GM21423 (cell line): Measurements from ENCODE around the gene SMYD3.

Source experiments
- ATAC-seq: cut with Tn5 transposase; IDR thresholded peaks from one replicate; pipeline ENCODE4 v1.9.1; 2021; ENCODE audit warnings: mild to moderate bottlenecking, moderate library complexity; ENCODE audit not compliant: unreplicated experiment

SMYD3 gene

DNA sequence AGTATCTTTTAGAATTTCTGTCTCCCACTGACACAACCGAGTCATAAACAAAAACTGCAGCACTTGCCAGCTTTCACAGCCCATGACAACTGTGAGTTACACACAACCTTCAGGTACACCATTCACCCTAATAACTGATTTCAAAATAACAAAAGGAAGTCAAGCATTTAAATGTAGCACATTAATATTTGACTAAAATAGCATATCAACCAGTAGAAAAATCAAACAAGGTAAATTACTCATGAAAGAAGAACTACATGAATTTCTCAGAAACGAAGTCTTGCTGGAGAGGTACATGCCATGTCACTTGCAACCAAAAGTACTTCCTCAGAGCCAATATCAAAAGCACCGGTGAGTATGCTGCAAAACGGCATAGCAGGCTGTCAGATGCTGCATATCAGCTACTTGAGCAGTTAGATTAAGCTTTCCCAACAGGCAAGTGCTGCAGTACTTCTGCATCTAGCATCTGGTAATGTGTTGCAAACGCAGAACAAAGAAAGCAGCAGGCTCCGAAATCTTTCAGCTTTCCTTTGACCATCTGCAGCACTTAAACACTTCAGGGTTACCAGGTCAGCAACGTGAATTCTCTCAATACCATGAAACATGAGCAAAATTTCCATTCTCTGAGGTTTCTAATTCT, 223.2 kb downstream of the SMYD3 start:
- ATAC-seq, result no peak

DNA sequence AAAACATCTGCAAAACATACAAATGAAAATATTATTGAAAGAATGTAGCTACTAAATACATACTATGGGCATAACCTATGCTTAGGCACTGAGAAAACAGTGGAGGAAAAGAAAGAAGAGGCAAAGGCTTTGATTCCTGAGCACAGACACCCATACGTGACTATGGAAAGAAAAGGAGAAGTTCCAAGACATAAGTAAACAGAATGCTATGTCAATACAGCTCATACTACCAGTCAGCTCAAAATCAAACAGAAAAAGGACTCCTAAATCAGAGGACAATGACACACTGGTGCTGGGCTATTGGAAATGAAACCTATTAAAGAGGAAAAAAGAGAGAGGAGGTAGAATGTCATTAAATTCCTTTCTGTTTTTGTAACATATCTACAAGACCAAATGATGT, 225.4 kb downstream of the SMYD3 start:
- ATAC-seq, result no peak

DNA sequence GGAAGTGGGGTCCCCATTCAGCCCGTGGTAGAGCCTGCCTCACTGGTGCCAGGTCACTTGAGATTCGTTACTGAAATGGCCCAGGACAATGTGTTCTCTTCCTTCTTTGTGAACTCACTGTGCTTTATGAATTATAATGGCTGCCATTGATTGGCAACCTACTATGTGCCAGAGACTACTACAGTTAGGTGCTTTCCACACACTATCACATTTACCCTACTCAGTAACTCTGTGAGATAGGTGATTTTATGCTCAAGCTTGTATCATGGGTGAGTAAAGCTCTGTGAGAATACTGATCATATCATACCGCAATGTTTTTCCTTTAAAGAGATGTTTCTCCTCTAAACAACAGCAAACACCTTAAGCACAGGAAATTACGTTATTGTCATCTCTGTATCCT, 225.9 kb downstream of the SMYD3 start:
- no peak for ATAC-seq

DNA sequence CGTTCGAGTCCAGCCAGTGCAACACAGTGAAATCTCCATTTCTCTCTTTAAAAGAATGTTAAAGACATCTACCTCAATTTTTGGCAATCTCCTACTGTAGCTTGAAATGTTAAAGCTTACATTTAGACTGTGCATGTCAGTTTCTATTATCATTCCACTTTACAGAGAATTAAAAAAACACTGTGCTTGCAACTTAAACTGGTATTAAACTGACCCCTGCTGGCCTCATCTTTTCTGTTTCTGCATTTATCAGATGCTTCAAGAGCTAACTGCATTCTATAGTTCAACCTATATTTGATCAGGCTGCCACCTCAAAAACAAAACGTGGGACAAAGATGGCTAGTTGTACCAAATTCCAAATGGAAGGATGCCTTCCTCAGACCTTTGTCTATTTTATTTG, 226.5 kb downstream of the SMYD3 start:
- no peak for ATAC-seq

DNA sequence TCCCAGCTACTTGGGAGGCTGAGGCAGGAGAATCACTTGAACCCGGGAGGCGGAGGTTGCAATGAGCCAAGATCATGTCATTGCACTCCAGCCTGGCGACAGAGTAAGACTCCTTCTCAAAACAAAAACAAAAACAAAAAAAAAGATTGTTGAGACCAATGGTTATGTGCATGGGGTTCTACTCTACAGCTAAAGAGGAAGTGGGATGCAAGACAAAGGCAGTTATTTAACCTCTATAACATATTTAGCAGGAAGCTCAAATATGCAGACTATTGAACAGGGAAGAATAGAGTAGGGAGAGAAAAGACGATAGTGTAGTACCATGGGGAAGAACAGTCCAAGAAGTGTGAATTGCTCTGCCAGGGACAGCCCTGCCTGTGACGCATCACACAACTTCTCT, 227.7 kb downstream of the SMYD3 start:
- no peak for ATAC-seq

DNA sequence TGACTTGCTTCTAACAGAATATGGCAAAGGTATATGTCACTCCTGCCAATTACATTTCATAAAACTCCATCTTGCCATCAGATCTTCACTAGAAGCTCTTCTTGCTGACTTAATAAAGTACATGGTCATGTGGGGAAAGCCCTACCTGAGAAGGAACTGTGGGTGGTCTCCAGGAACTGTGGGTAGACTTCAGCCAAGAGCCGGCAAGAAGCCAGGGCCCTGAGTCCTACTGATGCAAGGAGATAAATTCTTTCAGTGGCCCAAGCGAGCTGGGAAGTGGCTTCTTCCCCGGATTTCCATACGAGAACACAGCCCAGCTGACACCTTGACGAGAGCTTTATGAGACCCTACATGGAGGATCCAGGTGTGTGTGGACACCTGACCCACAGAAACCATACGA, 228.7 kb downstream of the SMYD3 start:
- no peak for ATAC-seq

DNA sequence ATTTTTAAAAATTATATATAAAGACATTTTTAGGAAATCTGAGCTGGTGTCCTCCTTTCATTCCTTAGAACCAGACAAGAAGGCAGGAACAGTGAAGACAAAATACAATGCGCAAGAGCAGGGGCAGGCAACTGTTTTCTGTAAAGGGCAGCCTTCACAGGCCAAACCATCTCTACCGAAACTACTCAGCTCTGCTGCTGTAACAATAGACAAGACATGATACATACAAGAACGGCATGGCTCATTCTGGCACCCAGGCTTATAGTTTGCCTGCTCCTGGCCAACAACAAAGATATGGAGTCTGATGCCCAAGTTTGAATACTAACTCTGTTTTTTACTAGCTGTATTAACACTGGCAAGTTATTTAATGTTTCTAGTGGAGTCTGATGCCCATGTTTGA, 232.0 kb downstream of the SMYD3 start:
- ATAC-seq, result no peak

DNA sequence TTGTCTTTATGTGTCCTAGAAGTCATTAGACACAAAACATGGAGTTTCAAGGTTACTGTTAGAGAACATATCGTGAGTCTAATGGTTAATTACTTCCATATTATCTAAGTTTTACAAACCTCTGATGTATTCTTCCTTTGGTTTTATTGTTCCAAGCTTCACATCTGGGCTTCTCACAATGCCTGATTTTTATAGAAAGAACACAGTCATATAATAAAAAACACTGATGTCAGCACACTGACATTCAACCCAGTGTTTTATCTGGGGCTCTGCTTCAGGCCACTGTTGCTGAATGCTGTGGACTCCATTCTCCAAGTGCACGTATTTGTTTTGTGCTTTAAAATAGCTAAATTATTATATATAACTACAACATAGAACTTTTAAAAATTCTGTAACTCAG, 232.9 kb downstream of the SMYD3 start:
- ATAC-seq, result no peak

DNA sequence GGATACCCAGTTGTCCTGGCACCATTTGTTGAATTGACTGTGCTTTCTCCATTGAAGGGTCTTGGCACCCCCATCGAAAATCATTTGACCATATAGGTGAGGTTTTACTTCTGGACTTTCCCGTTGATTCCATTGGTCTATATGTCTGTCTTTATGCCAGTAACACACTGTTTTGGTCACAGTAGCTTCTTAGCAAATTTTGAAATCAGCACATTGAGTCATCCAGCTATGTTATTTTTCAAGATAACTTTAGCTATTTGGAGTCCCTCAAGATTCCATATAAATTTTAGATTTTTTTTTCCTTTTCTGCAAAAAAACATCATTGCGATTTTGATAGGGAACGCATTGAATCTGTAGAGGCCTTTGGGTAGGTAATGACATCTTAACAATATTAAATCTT, 235.6 kb downstream of the SMYD3 start:
- no peak for ATAC-seq

DNA sequence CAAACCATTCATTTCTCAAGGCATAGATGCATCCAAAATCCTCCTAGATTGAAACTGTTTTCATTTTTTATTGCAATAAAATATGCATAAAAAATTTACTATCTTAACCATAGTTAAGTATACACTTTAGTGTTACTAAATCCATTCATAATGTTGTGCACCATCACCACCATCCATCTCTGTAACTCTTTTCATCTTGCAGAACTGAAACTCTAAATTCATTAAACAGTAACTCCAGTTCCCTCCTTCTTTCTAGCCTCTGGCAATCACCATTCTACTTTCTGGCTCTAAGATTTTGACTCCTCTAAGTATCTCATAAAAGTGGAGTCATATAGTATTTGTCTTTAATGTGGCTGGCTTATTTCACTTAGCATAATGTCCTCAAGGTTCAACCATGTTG, 236.8 kb downstream of the SMYD3 start:
- ATAC-seq, result peak; percentile 95

DNA sequence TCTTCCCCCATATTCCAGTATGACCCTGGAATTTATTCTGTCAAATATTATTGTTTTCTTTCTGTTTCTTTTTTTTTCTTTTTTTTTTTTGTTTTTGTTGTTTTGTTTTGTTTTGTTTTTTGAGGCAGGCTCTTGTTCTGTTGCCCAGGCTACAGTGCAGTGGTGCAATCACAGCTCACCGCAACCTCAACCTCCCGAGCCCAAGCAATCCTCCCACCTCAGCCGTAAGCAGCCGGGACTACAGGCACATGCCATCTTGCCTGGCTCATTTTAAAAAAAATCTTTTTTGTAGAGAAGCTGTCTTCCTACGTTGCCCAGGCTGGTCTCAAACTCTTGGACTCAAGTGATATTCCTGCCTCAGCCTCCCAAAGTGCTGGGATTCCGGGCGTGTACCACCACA, 237.6 kb downstream of the SMYD3 start:
- ATAC-seq, result no peak

DNA sequence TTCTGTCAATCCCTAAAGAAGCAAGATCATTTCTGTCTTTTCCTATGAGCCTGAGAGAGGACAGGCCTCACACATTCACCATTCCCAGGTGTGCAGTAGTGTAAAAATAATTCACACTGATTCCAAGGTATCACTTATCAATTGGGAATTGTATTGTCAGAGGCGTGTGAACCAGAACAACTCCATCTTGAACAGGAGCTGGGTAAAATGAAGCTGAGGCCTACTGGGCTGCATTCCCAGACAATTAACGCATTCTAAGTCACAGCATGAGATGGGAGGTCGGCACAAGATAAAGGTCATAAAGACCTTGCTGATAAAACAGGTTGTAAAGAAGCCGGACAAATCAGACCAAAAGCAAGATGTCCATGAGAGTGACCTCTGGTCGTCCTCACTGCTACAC, 239.2 kb downstream of the SMYD3 start:
- no peak for ATAC-seq

DNA sequence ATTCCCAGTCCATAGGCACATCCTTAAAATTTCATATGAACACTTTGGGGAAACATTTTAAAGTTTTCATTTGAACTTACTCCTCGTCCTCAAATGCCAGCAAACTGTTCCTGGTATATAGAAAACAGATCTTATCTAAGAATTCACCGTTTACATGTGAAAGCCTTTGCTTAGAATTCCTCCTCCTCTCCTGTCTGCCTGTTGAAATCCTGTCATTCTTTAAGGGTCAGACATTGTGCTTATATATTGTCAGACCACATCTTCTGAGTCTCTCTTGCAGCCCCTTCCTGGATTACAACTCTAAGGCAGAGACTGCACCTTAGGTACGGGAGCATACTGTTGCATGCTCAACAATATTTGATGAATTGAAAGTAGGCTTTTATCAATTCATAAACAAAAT, 239.7 kb downstream of the SMYD3 start:
- ATAC-seq, result no peak

DNA sequence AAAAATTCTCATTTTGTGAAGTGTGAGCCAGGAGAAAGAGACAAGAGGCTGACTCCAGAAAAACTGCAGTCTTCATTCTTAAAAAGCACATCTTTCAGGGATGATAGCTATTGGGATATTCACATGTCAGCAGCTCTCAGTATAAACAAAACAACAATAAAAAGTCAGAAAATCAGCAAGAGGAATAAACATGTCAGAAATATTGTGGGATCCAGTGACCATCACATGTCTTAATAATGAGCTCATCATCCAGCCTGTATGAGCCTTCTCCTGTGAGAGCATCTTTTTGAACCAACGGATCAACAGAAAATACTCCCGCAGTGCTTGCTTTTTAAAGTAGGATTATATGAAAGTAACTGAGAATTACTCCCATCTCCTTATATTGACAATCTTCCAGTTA, 241.6 kb downstream of the SMYD3 start:
- no peak for ATAC-seq

DNA sequence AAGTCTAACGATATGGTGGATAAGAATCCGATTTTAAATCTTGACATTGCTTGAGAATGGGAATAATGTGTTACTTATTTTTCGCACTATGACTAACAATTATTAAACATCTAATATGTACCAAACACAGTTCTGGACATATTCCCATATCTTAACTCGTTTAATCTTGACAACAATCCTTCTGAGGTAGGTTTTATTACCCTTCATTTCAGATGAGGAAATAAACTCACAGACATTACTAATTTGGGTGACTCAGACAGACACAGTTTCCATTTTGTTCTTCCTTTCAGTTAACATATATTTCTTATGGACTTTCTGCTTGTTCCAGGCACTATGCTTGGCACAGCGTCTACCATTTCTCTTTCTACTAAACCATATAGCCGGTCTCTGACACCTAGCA, 244.8 kb downstream of the SMYD3 start:
- no peak for ATAC-seq

DNA sequence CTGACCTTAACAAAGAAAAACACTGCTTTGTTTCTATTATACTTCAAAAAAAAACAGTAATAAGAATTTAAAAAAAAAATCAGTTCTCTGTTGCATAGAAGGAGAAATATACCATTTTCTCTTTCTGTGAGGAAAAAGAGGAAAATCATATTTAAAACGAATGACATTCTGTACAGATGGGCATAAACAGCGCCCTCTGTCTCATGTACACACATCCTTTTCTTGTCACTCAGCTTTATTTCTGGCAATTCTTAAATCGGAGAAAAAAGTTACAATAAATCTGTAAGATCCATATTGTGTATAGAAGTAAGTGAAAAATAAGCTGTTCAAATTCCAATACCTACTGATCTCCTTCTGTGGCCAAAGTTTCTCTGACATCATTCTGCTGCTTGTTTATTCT, 245.4 kb downstream of the SMYD3 start:
- ATAC-seq, result no peak

DNA sequence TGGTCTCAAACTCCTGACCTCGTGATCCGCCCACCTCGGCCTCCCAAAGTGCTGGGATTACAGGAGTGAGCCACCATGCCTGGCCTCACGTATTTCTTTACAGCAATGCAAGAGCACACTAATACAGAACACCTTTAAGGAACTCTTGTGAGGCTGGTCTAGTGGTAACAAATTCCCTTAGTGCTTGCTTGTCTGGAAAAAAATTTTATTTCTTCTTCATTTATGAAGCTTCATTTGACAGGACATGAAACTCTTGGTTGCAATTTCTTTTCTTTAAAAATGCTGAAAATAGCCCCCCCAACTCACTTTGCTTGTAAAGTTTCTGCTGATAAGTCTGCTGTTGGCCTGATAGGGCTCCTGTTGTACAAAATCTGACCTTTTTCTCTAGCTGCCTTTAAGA, 248.8 kb downstream of the SMYD3 start:
- ATAC-seq, result no peak

DNA sequence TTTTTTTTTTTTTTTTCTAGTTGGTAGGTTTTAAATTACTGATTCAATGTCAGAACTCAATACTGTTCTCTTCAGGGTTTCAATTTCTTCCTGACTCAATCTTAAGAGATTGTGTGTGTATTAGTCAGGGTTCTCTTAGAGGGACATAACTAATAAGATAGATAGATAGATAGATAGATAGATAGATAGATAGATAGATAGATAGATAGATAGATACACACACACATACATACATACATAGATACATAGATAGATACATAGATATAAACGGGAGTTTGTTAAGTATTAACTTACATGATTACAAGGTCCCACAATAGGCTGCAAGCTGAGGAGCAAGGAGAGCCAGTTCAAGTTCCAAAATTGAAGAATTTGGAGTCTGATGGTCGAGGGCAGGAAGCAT, 251.3 kb downstream of the SMYD3 start:
- ATAC-seq, result no peak

DNA sequence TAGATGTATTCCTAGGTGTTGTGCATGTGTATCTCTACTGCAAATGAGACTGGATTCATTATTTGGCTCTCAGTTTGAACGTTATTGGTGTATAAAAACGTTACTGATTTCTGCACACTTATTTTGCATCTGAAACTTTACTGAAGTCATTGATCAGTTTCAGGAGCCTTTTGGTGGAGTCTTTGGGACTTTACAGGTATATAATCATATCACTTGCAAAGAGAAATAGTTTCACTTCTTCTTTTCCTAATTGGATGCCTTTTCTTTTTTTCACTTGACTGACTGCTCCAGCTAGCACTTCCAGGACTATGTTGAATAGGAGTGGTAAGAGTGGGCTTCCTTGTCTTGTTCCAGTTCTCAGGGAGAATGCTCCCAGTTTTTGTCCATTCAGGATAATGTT, 252.2 kb downstream of the SMYD3 start:
- ATAC-seq, result no peak

DNA sequence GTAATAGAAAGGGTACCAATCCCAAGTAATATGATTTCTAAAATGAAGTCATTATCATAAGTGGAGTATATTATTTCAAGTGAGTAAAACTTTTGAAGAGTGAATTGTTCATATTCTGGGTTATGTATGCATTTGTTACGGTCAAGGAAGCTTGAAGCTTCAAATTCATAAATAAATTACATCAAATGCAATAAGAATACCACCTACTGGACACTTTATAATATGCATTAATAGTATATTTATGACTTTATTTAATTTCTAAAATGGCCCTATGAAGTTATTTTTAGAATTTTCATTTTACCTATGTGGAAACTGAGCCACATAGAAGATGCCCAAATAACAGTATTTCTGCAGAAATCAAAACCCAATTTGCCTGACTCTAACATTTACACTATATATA, 260.6 kb downstream of the SMYD3 start:
- ATAC-seq, result no peak

DNA sequence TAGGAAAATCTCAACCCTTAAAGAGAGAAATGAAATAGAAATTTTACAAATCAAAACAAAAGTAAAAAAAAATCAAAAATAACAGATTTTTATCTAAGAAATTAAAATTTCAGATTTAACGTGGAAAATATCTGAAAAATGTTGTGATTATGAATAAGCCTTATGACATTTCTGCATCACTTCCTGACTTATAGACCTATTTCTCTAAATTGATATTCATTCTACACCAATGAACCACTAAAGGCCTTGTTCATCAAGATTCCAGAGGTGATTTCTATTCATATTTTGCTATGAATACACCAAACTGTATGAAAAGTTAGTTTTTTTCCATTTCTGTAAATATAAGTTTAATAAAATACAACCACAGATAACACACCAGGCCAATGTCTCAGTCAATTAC, 261.5 kb downstream of the SMYD3 start:
- no peak for ATAC-seq

DNA sequence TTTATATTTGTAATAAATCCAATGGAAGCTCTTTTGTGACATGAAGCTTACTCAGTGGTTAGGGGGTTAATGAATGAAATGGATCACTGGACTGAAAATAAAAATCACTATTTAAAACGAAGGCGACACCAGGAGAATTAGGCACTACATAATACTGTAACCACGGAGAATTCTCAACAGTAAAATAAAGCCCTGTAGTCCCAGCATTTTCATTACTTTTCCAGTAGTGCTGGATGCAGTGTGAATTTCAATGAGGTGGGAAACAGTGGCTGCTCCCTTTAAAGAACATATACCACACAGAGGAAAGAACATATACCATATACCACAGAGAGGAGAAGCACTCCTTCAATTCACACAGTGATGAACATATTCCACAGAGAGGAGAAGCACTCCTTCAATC, 275.0 kb downstream of the SMYD3 start:
- no peak for ATAC-seq

DNA sequence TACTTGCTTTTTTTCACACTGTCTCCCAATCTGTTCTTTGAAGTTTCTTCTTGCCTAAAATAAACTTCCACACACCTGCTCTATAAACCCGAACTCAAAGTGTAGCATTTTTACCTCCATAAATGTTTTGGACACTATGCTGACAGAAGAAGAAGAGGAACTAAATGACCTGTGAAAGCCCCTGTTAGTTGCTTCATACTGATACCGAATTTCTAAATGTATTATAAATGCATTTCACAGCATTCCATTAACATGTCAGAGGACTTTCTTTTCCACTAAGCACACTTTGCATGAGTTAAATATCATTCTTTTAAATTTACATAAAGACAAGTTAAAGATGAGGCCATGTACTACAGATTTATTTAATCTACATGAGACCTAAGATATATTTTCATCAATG, 281.0 kb downstream of the SMYD3 start:
- no peak for ATAC-seq
